ENCODE results near the gene EML6.

The EML6 gene

GRCh38 chr2:54909001-54909400 is 185.5 kb downstream of the EML6 start:
- Histone ChIP-seq H3K36me3 (ENCODE audit: insufficient read depth, low read length) (no peaks in the 10 kb centered on the region), H3K9ac (ENCODE audit: insufficient read length) (no peak overlapping the region), H3K27ac (no peak overlapping the region), H3K9me3 (ENCODE audit: low read depth, low read length) (no peaks in the 10 kb centered on the region), H3K4me3 (no peak overlapping the region)
- no peak for DNase-seq (ENCODE audit: low read depth, low spot score)
- TF ChIP-seq EZH2 (IDR thresholded peaks at IDR 0.05) (no peak), FOXP2 (optimal IDR thresholded peaks at IDR 0.05; ENCODE audit: control extremely low read depth, extremely low read length, insufficient read depth) (no peak), POLR2AphosphoS5 (IDR thresholded peaks at IDR 0.05; ENCODE audit: borderline replicate concordance, low read depth, low read length) (no peak)

DNA sequence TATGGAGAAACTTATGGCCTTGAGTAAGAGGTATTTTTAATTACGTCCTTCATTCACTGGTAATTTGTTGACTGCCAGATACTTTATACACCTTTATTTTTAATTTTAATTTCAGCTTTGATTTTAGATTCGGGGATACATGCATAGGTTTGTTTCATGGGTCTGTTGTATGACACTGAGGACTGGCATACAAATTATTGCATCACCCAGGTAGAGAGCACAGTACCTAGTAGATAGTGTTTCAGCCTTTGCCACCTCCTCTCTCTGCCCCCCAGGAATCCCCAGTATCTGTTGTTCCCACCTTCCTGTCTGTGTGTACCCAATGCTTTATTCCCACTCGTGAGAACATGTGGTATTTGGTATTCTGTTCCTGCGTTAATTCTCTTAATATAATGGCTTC is 188.8 kb downstream of the EML6 start:
- TF ChIP-seq EZH2 (IDR thresholded peaks at IDR 0.05) (no peak), FOXP2 (optimal IDR thresholded peaks at IDR 0.05; ENCODE audit: control extremely low read depth, extremely low read length, insufficient read depth) (no peak), POLR2AphosphoS5 (IDR thresholded peaks at IDR 0.05; ENCODE audit: borderline replicate concordance, low read depth, low read length) (no peak)
- Histone ChIP-seq H3K9ac (ENCODE audit: insufficient read length) (no peak overlapping the region), H3K4me3 (no peak overlapping the region), H3K36me3 (ENCODE audit: insufficient read depth, low read length) (no peaks in the 10 kb centered on the region), H3K27ac (no peak overlapping the region), H3K9me3 (ENCODE audit: low read depth, low read length) (no peaks in the 10 kb centered on the region)
- no peak for DNase-seq (ENCODE audit: low read depth, low spot score)

DNA sequence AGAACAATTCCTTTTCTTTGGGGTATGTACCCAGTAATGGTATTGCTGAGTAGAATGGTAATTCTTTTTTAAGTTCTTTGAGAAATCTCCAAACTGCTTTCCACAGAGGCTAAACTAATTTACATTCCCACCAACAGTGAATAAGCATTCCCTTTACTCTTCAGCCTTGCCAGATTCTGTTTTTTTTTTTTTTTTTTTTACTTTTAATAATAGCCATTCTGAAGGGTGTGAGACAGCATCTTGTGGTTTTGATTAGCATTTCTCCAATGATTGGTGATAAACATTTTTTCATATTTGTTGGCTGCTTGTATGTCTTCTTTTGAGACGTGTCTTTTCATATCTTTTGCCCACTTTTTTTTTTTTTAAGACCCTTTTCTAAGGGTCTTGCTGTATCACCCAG is 189.4 kb downstream of the EML6 start:
- H3K9me3 ChIP-seq (ENCODE audit: low read depth, low read length), result no peaks in the 10 kb centered on the region
- DNase-seq (ENCODE audit: low read depth, low spot score), result no peak
- H3K27ac ChIP-seq, result no peak overlapping the region
- no peaks in the 10 kb centered on the region for H3K36me3 ChIP-seq (ENCODE audit: insufficient read depth, low read length)
- TF ChIP-seq FOXP2 (optimal IDR thresholded peaks at IDR 0.05; ENCODE audit: control extremely low read depth, extremely low read length, insufficient read depth), result no peak
- TF ChIP-seq POLR2AphosphoS5 (IDR thresholded peaks at IDR 0.05; ENCODE audit: borderline replicate concordance, low read depth, low read length), result no peak
- TF ChIP-seq EZH2 (IDR thresholded peaks at IDR 0.05), result no peak
- no peak overlapping the region for H3K4me3 ChIP-seq
- H3K9ac ChIP-seq (ENCODE audit: insufficient read length), result no peak overlapping the region

DNA sequence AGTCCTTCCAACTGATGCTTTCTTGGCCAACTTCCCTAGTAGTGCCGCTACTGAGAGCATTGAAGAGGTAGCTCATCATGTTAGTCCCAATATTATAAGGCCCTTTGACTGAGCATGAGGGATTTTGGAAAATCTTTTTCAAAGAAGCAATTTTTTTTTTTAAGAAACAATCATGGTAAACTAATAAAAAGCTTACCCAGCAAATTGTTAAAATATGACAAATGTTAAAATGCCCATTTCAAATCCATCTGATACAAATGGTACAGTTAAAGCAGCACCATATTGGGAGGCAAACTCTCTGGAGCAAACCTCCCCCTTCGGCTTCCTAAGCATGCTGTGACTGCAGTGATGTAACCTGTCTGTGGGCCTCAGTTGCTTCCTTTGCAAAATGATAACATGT is 191.2 kb downstream of the EML6 start:
- DNase-seq (ENCODE audit: low read depth, low spot score), result no peak
- Histone ChIP-seq H3K9ac (ENCODE audit: insufficient read length) (no peak overlapping the region), H3K9me3 (ENCODE audit: low read depth, low read length) (no peaks in the 10 kb centered on the region), H3K27ac (no peak overlapping the region), H3K36me3 (ENCODE audit: insufficient read depth, low read length) (no peaks in the 10 kb centered on the region), H3K4me3 (no peak overlapping the region)
- TF ChIP-seq POLR2AphosphoS5 (IDR thresholded peaks at IDR 0.05; ENCODE audit: borderline replicate concordance, low read depth, low read length), result no peak

DNA sequence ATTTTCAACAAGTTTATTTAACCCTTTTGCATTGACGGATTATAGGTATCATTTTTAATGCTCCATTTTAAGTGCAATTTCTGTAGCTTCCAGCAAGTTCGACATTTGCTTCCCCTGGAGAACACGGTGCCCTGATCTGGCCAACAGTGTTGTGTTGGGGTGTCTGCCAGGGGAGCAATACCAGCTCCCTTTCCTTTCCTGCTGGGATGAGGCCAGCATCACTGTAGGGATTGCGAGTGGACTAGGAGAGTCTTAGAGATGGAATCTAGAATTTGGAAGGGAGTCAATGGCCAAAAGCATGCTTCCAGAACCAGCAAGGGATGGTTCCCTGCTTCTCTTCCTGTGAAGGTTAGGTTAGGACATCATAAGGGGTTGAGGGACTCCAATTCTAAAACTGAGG is 191.6 kb downstream of the EML6 start:
- H3K27ac ChIP-seq, result no peak overlapping the region
- H3K4me3 ChIP-seq, result no peak overlapping the region
- H3K36me3 ChIP-seq (ENCODE audit: insufficient read depth, low read length), result no peaks in the 10 kb centered on the region
- TF ChIP-seq POLR2AphosphoS5 (IDR thresholded peaks at IDR 0.05; ENCODE audit: borderline replicate concordance, low read depth, low read length), result no peak
- TF ChIP-seq EZH2 (IDR thresholded peaks at IDR 0.05), result no peak
- no peak for TF ChIP-seq FOXP2 (optimal IDR thresholded peaks at IDR 0.05; ENCODE audit: control extremely low read depth, extremely low read length, insufficient read depth)
- H3K9me3 ChIP-seq (ENCODE audit: low read depth, low read length), result no peaks in the 10 kb centered on the region
- H3K9ac ChIP-seq (ENCODE audit: insufficient read length), result no peak overlapping the region
- no peak for DNase-seq (ENCODE audit: low read depth, low spot score)

GRCh38 chr2:54916637-54917036 is 193.2 kb downstream of the EML6 start:
- Histone ChIP-seq H3K9ac (ENCODE audit: insufficient read length) (no peak overlapping the region), H3K36me3 (ENCODE audit: insufficient read depth, low read length) (no peaks in the 10 kb centered on the region), H3K4me3 (no peak overlapping the region), H3K27ac (no peak overlapping the region), H3K9me3 (ENCODE audit: low read depth, low read length) (peaks cover 1% of the 10 kb centered on the region; the same call in 1 of the 2 replicates)
- DNase-seq (ENCODE audit: low read depth, low spot score), result no peak
- TF ChIP-seq POLR2AphosphoS5 (IDR thresholded peaks at IDR 0.05; ENCODE audit: borderline replicate concordance, low read depth, low read length) (no peak), FOXP2 (optimal IDR thresholded peaks at IDR 0.05; ENCODE audit: control extremely low read depth, extremely low read length, insufficient read depth) (no peak), EZH2 (IDR thresholded peaks at IDR 0.05) (no peak)

- Histone ChIP-seq H3K27ac (no peak overlapping the region), H3K4me3 (no peak overlapping the region), H3K9ac (ENCODE audit: insufficient read length) (no peak overlapping the region), H3K9me3 (ENCODE audit: low read depth, low read length) (peaks cover 4% of the 10 kb centered on the region; the same call in 1 of the 2 replicates), H3K36me3 (ENCODE audit: insufficient read depth, low read length) (no peaks in the 10 kb centered on the region)
- no peak for DNase-seq (ENCODE audit: low read depth, low spot score)
- no peak for TF ChIP-seq FOXP2 (optimal IDR thresholded peaks at IDR 0.05; ENCODE audit: control extremely low read depth, extremely low read length, insufficient read depth)
- no peak for TF ChIP-seq EZH2 (IDR thresholded peaks at IDR 0.05)
- no peak for TF ChIP-seq POLR2AphosphoS5 (IDR thresholded peaks at IDR 0.05; ENCODE audit: borderline replicate concordance, low read depth, low read length)
These were observed 195.3 kb downstream of the EML6 start for GRCh38 chr2:54918647-54919280.

GRCh38 chr2:54920660-54921059 is 197.2 kb downstream of the EML6 start:
- TF ChIP-seq POLR2AphosphoS5 (IDR thresholded peaks at IDR 0.05; ENCODE audit: borderline replicate concordance, low read depth, low read length), result no peak
- no peak for TF ChIP-seq FOXP2 (optimal IDR thresholded peaks at IDR 0.05; ENCODE audit: control extremely low read depth, extremely low read length, insufficient read depth)
- TF ChIP-seq EZH2 (IDR thresholded peaks at IDR 0.05), result no peak
- H3K36me3 ChIP-seq (ENCODE audit: insufficient read depth, low read length), result no peaks in the 10 kb centered on the region
- H3K27ac ChIP-seq, result no peak overlapping the region
- H3K9me3 ChIP-seq (ENCODE audit: low read depth, low read length), result peaks cover 4% of the 10 kb centered on the region; the same call in 1 of the 2 replicates
- no peak overlapping the region for H3K9ac ChIP-seq (ENCODE audit: insufficient read length)
- no peak for DNase-seq (ENCODE audit: low read depth, low spot score)
- H3K4me3 ChIP-seq, result no peak overlapping the region

GRCh38 chr2:54924121-54924520 is 200.7 kb downstream of the EML6 start:
- DNase-seq (ENCODE audit: low read depth, low spot score), result no peak
- Histone ChIP-seq H3K9me3 (ENCODE audit: low read depth, low read length) (peaks cover 4% of the 10 kb centered on the region; the same call in 1 of the 2 replicates), H3K4me3 (no peak overlapping the region), H3K27ac (no peak overlapping the region), H3K9ac (ENCODE audit: insufficient read length) (no peak overlapping the region), H3K36me3 (ENCODE audit: insufficient read depth, low read length) (no peaks in the 10 kb centered on the region)
- TF ChIP-seq FOXP2 (optimal IDR thresholded peaks at IDR 0.05; ENCODE audit: control extremely low read depth, extremely low read length, insufficient read depth), result no peak
- no peak for TF ChIP-seq POLR2AphosphoS5 (IDR thresholded peaks at IDR 0.05; ENCODE audit: borderline replicate concordance, low read depth, low read length)
- TF ChIP-seq EZH2 (IDR thresholded peaks at IDR 0.05), result no peak

Measured in SK-N-MC (cell line).